ENCODE data around the gene CASKIN2. TPM values are rescaled to one million over a fixed set of nuclear protein-coding genes. Genes with fewer than 3 reads are reported as not detected.

Gene CASKIN2
- total RNA-seq, 1 donor from 2014 or later = 112 TPM

- H3K9me3 ChIP-seq = no peaks in the 10 kb centered on the region
- no peaks in the 10 kb centered on the region for H3K36me3 ChIP-seq
- H3K27me3 ChIP-seq = no peaks in the 10 kb centered on the region
- no peak overlapping the region for H3K4me3 ChIP-seq
- DNase-seq (ENCODE audit: low spot score in 2 of 2) = no peak
- TF ChIP-seq, protein P1, sequence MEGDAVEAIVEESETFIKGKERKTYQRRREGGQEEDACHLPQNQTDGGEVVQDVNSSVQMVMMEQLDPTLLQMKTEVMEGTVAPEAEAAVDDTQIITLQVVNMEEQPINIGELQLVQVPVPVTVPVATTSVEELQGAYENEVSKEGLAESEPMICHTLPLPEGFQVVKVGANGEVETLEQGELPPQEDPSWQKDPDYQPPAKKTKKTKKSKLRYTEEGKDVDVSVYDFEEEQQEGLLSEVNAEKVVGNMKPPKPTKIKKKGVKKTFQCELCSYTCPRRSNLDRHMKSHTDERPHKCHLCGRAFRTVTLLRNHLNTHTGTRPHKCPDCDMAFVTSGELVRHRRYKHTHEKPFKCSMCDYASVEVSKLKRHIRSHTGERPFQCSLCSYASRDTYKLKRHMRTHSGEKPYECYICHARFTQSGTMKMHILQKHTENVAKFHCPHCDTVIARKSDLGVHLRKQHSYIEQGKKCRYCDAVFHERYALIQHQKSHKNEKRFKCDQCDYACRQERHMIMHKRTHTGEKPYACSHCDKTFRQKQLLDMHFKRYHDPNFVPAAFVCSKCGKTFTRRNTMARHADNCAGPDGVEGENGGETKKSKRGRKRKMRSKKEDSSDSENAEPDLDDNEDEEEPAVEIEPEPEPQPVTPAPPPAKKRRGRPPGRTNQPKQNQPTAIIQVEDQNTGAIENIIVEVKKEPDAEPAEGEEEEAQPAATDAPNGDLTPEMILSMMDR (IDR thresholded peaks at IDR 0.05) = no peak
- H3K4me1 ChIP-seq = no peaks in the 10 kb centered on the region
- intact Hi-C loops (cut with DNase I) = no loop called here
- no peak overlapping the region for H3K27ac ChIP-seq
Measured at GRCh38 chr17:75548813-75549212, 33.5 kb upstream of the CASKIN2 start.

- Histone ChIP-seq H3K27ac (no peak overlapping the region), H3K9me3 (no peaks in the 10 kb centered on the region), H3K4me3 (no peak overlapping the region), H3K4me1 (no peaks in the 10 kb centered on the region), H3K27me3 (no peaks in the 10 kb centered on the region), H3K36me3 (no peaks in the 10 kb centered on the region)
- TF ChIP-seq, protein P1 (IDR thresholded peaks at IDR 0.05) = no peak
- intact Hi-C loops (cut with DNase I) = no loop called here
- DNase-seq (ENCODE audit: low spot score in 2 of 2) = no peak
Measured at GRCh38 chr17:75547091-75547490, 31.8 kb upstream of the CASKIN2 start.

GRCh38 chr17:75546181-75546580 is 30.8 kb upstream of the CASKIN2 start:
- no peaks in the 10 kb centered on the region for H3K9me3 ChIP-seq
- DNase-seq (ENCODE audit: low spot score in 2 of 2) = no peak
- H3K4me3 ChIP-seq = no peak overlapping the region
- TF ChIP-seq, protein P1 (IDR thresholded peaks at IDR 0.05) = no peak
- H3K36me3 ChIP-seq = no peaks in the 10 kb centered on the region
- H3K27ac ChIP-seq = no peak overlapping the region
- intact Hi-C loops (cut with DNase I) = no loop called here
- H3K27me3 ChIP-seq = no peaks in the 10 kb centered on the region
- no peaks in the 10 kb centered on the region for H3K4me1 ChIP-seq

DNA sequence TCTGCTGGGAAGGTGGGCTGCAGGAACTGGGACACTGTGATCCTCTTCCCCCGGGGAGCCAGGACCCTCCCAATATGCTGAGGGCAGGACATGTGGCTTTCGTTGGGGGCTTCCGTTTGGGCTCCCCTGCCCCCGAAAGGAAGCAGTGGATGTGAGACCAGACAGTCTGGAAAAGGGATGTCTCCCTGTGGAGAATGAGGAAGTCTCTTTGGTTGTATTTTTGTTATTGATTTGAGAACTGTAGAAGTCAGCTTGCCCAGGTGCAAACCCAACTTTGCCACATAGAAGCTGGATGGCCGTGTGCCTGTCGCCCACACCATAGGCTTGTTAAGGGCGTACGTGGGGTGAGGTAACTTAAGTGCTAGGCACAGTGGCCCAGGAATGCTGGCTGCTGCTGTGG is 28.9 kb upstream of the CASKIN2 start:
- H3K4me1 ChIP-seq = no peaks in the 10 kb centered on the region
- no peak for DNase-seq (ENCODE audit: low spot score in 2 of 2)
- H3K27ac ChIP-seq = no peak overlapping the region
- no peak overlapping the region for H3K4me3 ChIP-seq
- intact Hi-C loops (cut with DNase I) = no loop called here
- H3K27me3 ChIP-seq = no peaks in the 10 kb centered on the region
- TF ChIP-seq, protein P1 (IDR thresholded peaks at IDR 0.05) = no peak
- no peaks in the 10 kb centered on the region for H3K36me3 ChIP-seq
- no peaks in the 10 kb centered on the region for H3K9me3 ChIP-seq

DNA sequence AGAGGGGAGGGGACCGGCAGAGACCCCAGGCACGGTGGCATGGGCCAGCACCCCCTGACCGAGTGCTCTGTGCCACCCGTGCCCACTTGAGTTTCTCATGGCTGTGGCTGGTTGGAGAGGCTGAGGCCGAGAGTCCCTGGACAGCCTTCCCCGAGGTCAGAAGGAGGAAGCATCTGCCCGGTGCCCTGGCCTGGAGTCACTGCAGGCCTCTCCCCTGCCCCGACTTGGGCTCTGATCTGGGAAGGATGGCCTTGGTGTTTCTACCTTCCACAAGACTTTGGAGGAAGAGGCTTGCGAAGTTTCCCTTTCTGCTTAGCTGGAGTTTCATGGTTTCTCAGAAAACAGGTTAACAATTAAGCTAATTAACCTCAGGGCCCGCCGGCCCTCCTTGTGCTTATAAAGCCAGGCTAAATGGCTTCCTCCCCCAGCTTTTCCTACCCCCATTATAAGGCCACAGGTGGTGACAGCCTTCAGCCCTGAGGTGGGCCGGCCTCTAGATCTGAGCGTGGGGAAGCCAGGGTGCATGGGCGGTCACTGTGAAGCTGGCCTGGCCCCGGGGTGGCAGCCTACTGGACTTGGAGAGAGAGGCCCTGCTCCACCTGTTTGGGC is 27.5 kb upstream of the CASKIN2 start:
- no peaks in the 10 kb centered on the region for H3K9me3 ChIP-seq
- no peaks in the 10 kb centered on the region for H3K27me3 ChIP-seq
- no peak overlapping the region for H3K27ac ChIP-seq
- no peak for DNase-seq (ENCODE audit: low spot score in 2 of 2)
- no peaks in the 10 kb centered on the region for H3K4me1 ChIP-seq
- intact Hi-C loops (cut with DNase I) = no loop called here
- no peaks in the 10 kb centered on the region for H3K36me3 ChIP-seq
- H3K4me3 ChIP-seq = no peak overlapping the region
- TF ChIP-seq, protein P1 (IDR thresholded peaks at IDR 0.05) = no peak

GRCh38 chr17:75542229-75542628 is 26.9 kb upstream of the CASKIN2 start:
- no peak for DNase-seq (ENCODE audit: low spot score in 2 of 2)
- H3K27ac ChIP-seq = no peak overlapping the region
- H3K36me3 ChIP-seq = no peaks in the 10 kb centered on the region
- H3K4me1 ChIP-seq = no peaks in the 10 kb centered on the region
- H3K9me3 ChIP-seq = no peaks in the 10 kb centered on the region
- TF ChIP-seq, protein P1 (IDR thresholded peaks at IDR 0.05) = no peak
- no peaks in the 10 kb centered on the region for H3K27me3 ChIP-seq
- intact Hi-C loops (cut with DNase I) = no loop called here
- no peak overlapping the region for H3K4me3 ChIP-seq

Data from ascending aorta (tissue), 2 donors.